GM12875 (cell line): ENCODE data around the gene BCL2L13.

Source experiments
- H3K4me3 ChIP-seq: one replicate; pipeline ENCODE4 v1.5.1; 2011; ENCODE audit warnings: low read depth, low read length, control low read depth
- TF ChIP-seq, protein P1 (sequence below): IDR thresholded peaks from 2 replicates; pipeline ENCODE4 v1.5.1; 2011; ENCODE audit warnings: low read depth, mild to moderate bottlenecking, control low read depth, inconsistent platforms, low read length, moderate library complexity, borderline replicate concordance; ENCODE audit not compliant: insufficient read depth

BCL2L13 gene

GRCh38 chr22:17775781-17776465 is 137.4 kb downstream of the BCL2L13 start:
- H3K4me3 ChIP-seq: no peak overlapping the region
- TF ChIP-seq, protein P1, sequence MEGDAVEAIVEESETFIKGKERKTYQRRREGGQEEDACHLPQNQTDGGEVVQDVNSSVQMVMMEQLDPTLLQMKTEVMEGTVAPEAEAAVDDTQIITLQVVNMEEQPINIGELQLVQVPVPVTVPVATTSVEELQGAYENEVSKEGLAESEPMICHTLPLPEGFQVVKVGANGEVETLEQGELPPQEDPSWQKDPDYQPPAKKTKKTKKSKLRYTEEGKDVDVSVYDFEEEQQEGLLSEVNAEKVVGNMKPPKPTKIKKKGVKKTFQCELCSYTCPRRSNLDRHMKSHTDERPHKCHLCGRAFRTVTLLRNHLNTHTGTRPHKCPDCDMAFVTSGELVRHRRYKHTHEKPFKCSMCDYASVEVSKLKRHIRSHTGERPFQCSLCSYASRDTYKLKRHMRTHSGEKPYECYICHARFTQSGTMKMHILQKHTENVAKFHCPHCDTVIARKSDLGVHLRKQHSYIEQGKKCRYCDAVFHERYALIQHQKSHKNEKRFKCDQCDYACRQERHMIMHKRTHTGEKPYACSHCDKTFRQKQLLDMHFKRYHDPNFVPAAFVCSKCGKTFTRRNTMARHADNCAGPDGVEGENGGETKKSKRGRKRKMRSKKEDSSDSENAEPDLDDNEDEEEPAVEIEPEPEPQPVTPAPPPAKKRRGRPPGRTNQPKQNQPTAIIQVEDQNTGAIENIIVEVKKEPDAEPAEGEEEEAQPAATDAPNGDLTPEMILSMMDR: no peak

- peak overlapping the region; percentile 76 for H3K4me3 ChIP-seq
- TF ChIP-seq, protein P1: no peak
These were observed 138.6 kb downstream of the BCL2L13 start for GRCh38 chr22:17777005-17777716.

DNA sequence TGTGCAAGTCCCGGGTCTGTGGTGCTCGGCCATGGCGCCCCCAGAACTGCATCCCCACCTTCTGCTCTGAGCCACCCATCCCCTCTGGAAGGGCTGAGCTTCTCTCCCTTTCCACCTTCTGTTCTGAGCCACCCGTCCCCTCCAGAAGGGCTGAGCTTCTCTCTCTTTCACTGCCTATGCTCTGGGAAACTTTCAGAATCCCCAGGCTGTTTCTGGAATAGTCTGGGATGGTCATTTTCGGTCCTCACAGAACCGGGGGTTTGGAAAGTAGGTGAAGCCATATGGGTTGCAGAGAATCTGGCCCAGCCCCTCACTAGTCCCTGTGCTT is 139.1 kb downstream of the BCL2L13 start:
- TF ChIP-seq, protein P1: no peak
- H3K4me3 ChIP-seq: peak overlapping the region; percentile 76

- peak overlapping the region; percentile 76 for H3K4me3 ChIP-seq
- TF ChIP-seq, protein P1: no peak
These were observed 139.9 kb downstream of the BCL2L13 start for GRCh38 chr22:17778412-17778976.

- H3K4me3 ChIP-seq: peak overlapping the region; percentile 31
- TF ChIP-seq, protein P1: no peak
These were observed 140.9 kb downstream of the BCL2L13 start for GRCh38 chr22:17779286-17780115.

DNA sequence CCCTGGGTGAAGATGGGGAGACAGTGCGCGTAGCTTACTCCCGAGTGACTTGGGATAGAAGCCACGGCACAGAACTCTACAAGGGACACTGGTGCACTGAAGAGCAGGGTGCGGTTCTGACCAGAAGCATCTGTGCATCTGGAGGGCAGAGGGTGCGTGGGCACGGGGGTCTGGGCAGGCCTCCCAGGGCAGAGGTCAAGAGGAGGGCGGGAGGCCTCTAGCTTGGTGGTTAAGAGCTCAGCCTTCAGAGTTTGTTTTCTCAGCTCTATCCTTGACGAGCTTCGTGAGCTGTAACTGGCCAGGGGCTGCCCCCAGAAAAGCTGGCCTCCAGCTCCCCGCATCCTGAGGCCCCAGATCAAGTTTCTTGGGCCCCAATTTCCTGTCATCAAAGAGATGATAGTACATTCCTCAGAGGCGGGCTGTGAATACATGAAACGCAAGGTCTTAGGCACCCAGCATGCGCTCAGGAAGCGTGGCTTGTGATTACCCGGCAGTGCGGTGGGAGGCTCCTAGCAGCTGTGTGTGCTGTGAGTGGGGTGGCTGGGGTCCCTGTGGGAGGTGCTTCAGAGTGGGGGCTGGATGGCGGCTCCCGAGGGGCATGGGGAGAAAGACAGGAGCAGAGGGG is 141.7 kb downstream of the BCL2L13 start:
- no peak overlapping the region for H3K4me3 ChIP-seq
- TF ChIP-seq, protein P1: no peak
